Endothelial cell of umbilical vein (primary cell): ENCODE data around the gene CAMTA2. TPM values are rescaled to one million over a fixed set of nuclear protein-coding genes. Genes with fewer than 3 reads are reported as not detected.

ENCODE experiments used
- BruUV-seq: library from RNA; stranded (reverse); fragments of 400-500 nt; replicated peaks from 2 replicates; lab custom pipeline; 2021; lab: Mats Ljungman, UMichigan
- CTCF ChIA-PET: fragments of 300-600, 350-600 bp; sonication (Branson Sonifier 250); formaldehyde crosslinking; loops from one replicate; lab custom pipeline; 2021; ENCODE audit warnings: antibody characterized with exemption, inconsistent platforms; lab: Charles Lee
- POLR2A ChIA-PET: fragments of 300-600, 350-600 bp; sonication (Branson Sonifier 250); formaldehyde crosslinking; loops from one replicate; lab custom pipeline; 2021; ENCODE audit warnings: antibody characterized with exemption, inconsistent platforms; lab: Charles Lee
- DNase-seq: peaks from one replicate; pipeline ENCODE4 v3.0.0-alpha.2; 2011; ENCODE audit warnings: low read depth, low spot score
- FAIRE-seq: peaks from 2 replicates; lab custom pipeline; 2011; peaks lifted over from hg19 to GRCh38; lab: Jason Lieb, UNC
- H2AFZ ChIP-seq: 2 replicates; pipeline ENCODE4 v1.6.0; 2012; ENCODE audit warnings: low read depth, low read length, control low read depth, inconsistent platforms
- H3K27ac ChIP-seq: 2 replicates; pipeline ENCODE4 v1.5.1; 2011; ENCODE audit warnings: low read depth, mild to moderate bottlenecking, control low read depth, low read length, moderate library complexity; ENCODE audit not compliant: insufficient read depth
- H3K27me3 ChIP-seq, 2 experiments: 2 replicates each; pipeline versions ENCODE4 v1.6.0 to v1.6.1; 2011; ENCODE audit warnings: low read length in 2 of 2, mixed read lengths in 1 of 2; ENCODE audit not compliant: control insufficient read depth in 2 of 2, insufficient read depth in 2 of 2
- H3K36me3 ChIP-seq, 2 experiments: 2 replicates in 1 of 2; 3 replicates in 1 of 2; pipeline ENCODE4 v1.5.1; 2011; ENCODE audit warnings: low read length in 2 of 2, mild to moderate bottlenecking in 1 of 2, moderate library complexity in 1 of 2; ENCODE audit not compliant: control insufficient read depth in 2 of 2, insufficient read depth in 2 of 2; ENCODE audit errors: extremely low read depth in 1 of 2
- H3K4me1 ChIP-seq: 3 replicates; pipeline ENCODE4 v1.5.1; 2011; ENCODE audit warnings: mild to moderate bottlenecking, low read length; ENCODE audit not compliant: control insufficient read depth, insufficient read depth; ENCODE audit errors: extremely low read depth
- H3K4me2 ChIP-seq: 2 replicates; pipeline ENCODE4 v1.6.1; 2011; ENCODE audit warnings: low read length, control low read depth, mixed read lengths; ENCODE audit not compliant: insufficient read depth
- H3K4me3 ChIP-seq, 3 experiments: fragments of 200-600 bp in 1 of 3; sonication (generic), shearing (Covaris generic) in 1 of 3; replicated peaks in 1 of 3; 2 replicates each; pipeline ENCODE4 v1.5.1; 2011 to 2016; ENCODE audit warnings: control low read depth in 3 of 3, low read length in 3 of 3, mild to moderate bottlenecking in 2 of 3, inconsistent platforms in 1 of 3, low read depth in 1 of 3, moderate library complexity in 1 of 3; ENCODE audit not compliant: insufficient read depth in 1 of 3
- H3K79me2 ChIP-seq: 2 replicates; pipeline ENCODE4 v1.6.0; 2012; ENCODE audit warnings: low read length, inconsistent platforms; ENCODE audit not compliant: control insufficient read depth, insufficient read depth
- H3K9ac ChIP-seq: replicated peaks from 2 replicates; pipeline ENCODE3; 2011; ENCODE audit warnings: low read length, control low read depth; ENCODE audit not compliant: insufficient read depth; ENCODE audit errors: extremely low read depth
- H3K9me1 ChIP-seq: replicated peaks from 3 replicates; pipeline ENCODE4 v1.6.0; 2011; ENCODE audit warnings: mild to moderate bottlenecking, low read length; ENCODE audit not compliant: control insufficient read depth, insufficient read depth; ENCODE audit errors: extremely low read depth
- H3K9me3 ChIP-seq: replicated peaks from 2 replicates; pipeline ENCODE4 v1.5.1; 2012; ENCODE audit warnings: low read length, inconsistent platforms; ENCODE audit not compliant: control insufficient read depth, insufficient read depth
- H4K20me1 ChIP-seq: replicated peaks from 2 replicates; pipeline ENCODE3; 2011; ENCODE audit warnings: mild to moderate bottlenecking, low read length; ENCODE audit not compliant: control insufficient read depth, insufficient read depth; ENCODE audit errors: extremely low read depth
- CTCF ChIP-seq, 2 donors: IDR thresholded peaks; 1 replicate in 1 of 2; 2 replicates in 1 of 2; pipeline ENCODE4 v1.5.1; 2011; ENCODE audit warnings: low read length in 2 of 2, mild to moderate bottlenecking in 2 of 2, moderate library complexity in 2 of 2, control low read depth in 1 of 2, inconsistent platforms in 1 of 2, low read depth in 1 of 2; ENCODE audit not compliant: insufficient read depth in 1 of 2; ENCODE audit errors: extremely low read depth in 1 of 2
- EZH2 ChIP-seq: IDR thresholded peaks from 2 replicates; pipeline ENCODE4 v1.6.1; 2012; ENCODE audit warnings: borderline replicate concordance, low read depth, mild to moderate bottlenecking, moderate library complexity, low read length, inconsistent platforms; ENCODE audit not compliant: severe bottlenecking
- FOS ChIP-seq: IDR thresholded peaks from 2 replicates; pipeline ENCODE4 v1.6.1; 2011; ENCODE audit warnings: mild to moderate bottlenecking, low read length, moderate library complexity, borderline replicate concordance; ENCODE audit not compliant: insufficient read depth
- GATA2 ChIP-seq: IDR thresholded peaks from 2 replicates; pipeline ENCODE4 v1.7.0; 2011; ENCODE audit warnings: low read depth, mild to moderate bottlenecking, moderate library complexity, mixed read lengths, low read length; ENCODE audit not compliant: insufficient read length, insufficient read depth
- JUN ChIP-seq: IDR thresholded peaks from 2 replicates; pipeline ENCODE4 v1.6.1; 2011; ENCODE audit warnings: borderline replicate concordance, low read depth; ENCODE audit not compliant: insufficient read length, insufficient read depth
- MAX ChIP-seq: IDR thresholded peaks from 2 replicates; pipeline ENCODE4 v1.6.1; 2011; ENCODE audit not compliant: insufficient read depth, insufficient read length
- MYC ChIP-seq: IDR thresholded peaks from one replicate; pipeline ENCODE4 v1.6.1; 2011; ENCODE audit warnings: mild to moderate bottlenecking, low read depth, low read length
- POLR2A ChIP-seq: IDR thresholded peaks from 2 replicates; pipeline ENCODE4 v1.6.1; 2012; ENCODE audit warnings: low read depth, mild to moderate bottlenecking, control low read depth, low read length
- POLR2AphosphoS5 ChIP-seq: IDR thresholded peaks from 2 replicates; pipeline ENCODE4 v1.6.1; 2012; ENCODE audit warnings: low read depth, mild to moderate bottlenecking, control low read depth, low read length, moderate library complexity; ENCODE audit not compliant: insufficient read depth
- dilution Hi-C: fragments of 300-500 bp; cut with MboI; formaldehyde crosslinking; loops from one replicate; pipeline ENCODE4 v1.15.0; 2019; ENCODE audit warnings: low sequenced_read_pairs; ENCODE audit not compliant: extremely low pct_ligation_motif_present
- intact Hi-C: fragments of 100-400 bp; cut with micrococcal nuclease; formaldehyde crosslinking; loops from one replicate; pipeline ENCODE4 v1.10.0; 2022
- polyA plus RNA-seq, 4 experiments: library from polyadenylated mRNA; depleted of rRNA in 3 of 4; stranded (reverse) in 3 of 4; unstranded in 1 of 4; fragments of >200 nt; gene quantifications; 2 replicates each; pipeline versions ENCODE4 v1.2.1 to v1.2.3, GENCODE V29; 2011 to 2012; ENCODE audit warnings: missing spikeins in 1 of 4
- total RNA-seq: library from RNA; stranded (reverse); gene quantifications from 2 replicates; pipeline ENCODE4 v1.2.3, GENCODE V29; 2021

CAMTA2 gene
- total and polyA plus RNA-seq, 2 donors (not counting 3 experiments of a cell fraction or from before 2014, with no cell fraction given), result 33.8 to 51.0 TPM

- TF ChIP-seq POLR2A, result no peak
- no peak for TF ChIP-seq CTCF (IDR thresholded peaks at IDR 0.05; ENCODE audit: extremely low read depth in 1 of 2, insufficient read depth in 1 of 2, low read depth in 1 of 2, low read length in 2 of 2)
- TF ChIP-seq POLR2AphosphoS5, result no peak
- Histone ChIP-seq H3K4me3 (no peak overlapping the region), H4K20me1 (no peaks in the 10 kb centered on the region), H3K27me3 (peaks cover 2% of the 10 kb centered on the region in 2 experiments), H3K9me3 (no peaks in the 10 kb centered on the region), H3K79me2 (no peaks in the 10 kb centered on the region), H3K4me1 (peaks cover 5% of the 10 kb centered on the region), H3K9ac (no peak overlapping the region), H3K9me1 (no peaks in the 10 kb centered on the region), H3K4me2 (no peak overlapping the region), H3K36me3 (no peaks in the 10 kb centered on the region), H2AFZ (no peak overlapping the region), H3K27ac (no peak overlapping the region)
- FAIRE-seq (no peak), DNase-seq (no peak)
- CTCF ChIA-PET, result interaction anchor here (4.7 to 6.5 kb wide), 2 partner anchors 27 to 28 kb away, joined by 23 to 72 read pairs; no protein-coding TSS in a partner anchor
- POLR2A ChIA-PET, result no interaction called here
- intact Hi-C loops, result no loop called here
- dilution Hi-C loops, result no loop called here
- no TSS peak for BruUV-seq
Measured at GRCh38 chr17:5034063-5034462, 46.6 kb upstream of the CAMTA2 start.

- Histone ChIP-seq H3K9me1 (no peaks in the 10 kb centered on the region), H4K20me1 (no peaks in the 10 kb centered on the region), H3K9ac (no peak overlapping the region), H3K9me3 (no peaks in the 10 kb centered on the region), H2AFZ (no peak overlapping the region), H3K27me3 (peaks cover 2% of the 10 kb centered on the region in 2 experiments), H3K27ac (no peak overlapping the region), H3K4me2 (no peak overlapping the region), H3K36me3 (no peaks in the 10 kb centered on the region), H3K4me1 (peaks cover 5% of the 10 kb centered on the region), H3K4me3 (no peak overlapping the region), H3K79me2 (no peaks in the 10 kb centered on the region)
- FAIRE-seq, result no peak
- ChIA-PET CTCF (interaction anchor here (6.5 kb wide), 1 partner anchor 28 kb away, joined by 72 read pairs; no protein-coding TSS in a partner anchor), POLR2A (no interaction called here)
- DNase-seq, result no peak
- dilution Hi-C loops (no loop called here), intact Hi-C loops (no loop called here)
- no TSS peak for BruUV-seq
- TF ChIP-seq POLR2A (no peak), POLR2AphosphoS5 (no peak), FOS (no peak), JUN (no peak), MAX (no peak), CTCF (IDR thresholded peaks at IDR 0.05; ENCODE audit: extremely low read depth in 1 of 2, insufficient read depth in 1 of 2, low read depth in 1 of 2, low read length in 2 of 2) (no peak), EZH2 (no peak), GATA2 (no peak), MYC (no peak)
Measured at GRCh38 chr17:5033352-5034015, 46.0 kb upstream of the CAMTA2 start.
